RPMI8226 (cell line): Measurements from ENCODE around the gene OR2T2.
"Not testable (repeated sequence)": the region's sequence is repeated elsewhere in the genome, so short reads cannot be mapped to it uniquely, and the experiment has no call there.

Experiments
- DNase-seq: peaks from one replicate; pipeline ENCODE4 v3.0.0-alpha.2; 2015

OR2T2 gene

DNA sequence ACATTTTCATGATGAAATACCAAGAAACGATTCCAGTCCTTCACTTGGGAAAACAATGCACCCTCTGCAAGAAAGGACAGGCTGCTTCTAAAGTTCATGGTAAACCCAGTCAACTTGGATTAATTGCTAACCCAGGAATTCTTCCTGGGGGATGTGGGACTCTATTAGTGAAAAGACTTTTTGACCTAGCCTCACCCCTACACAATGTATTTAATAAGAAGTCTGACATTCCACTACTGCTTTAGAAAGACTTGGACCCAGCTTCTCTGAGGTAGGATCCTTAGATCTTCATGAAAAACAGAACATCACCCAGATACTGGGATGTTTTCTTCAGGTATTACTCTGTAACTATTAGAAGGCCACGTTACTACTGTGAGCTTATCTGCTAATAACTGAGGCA lies at the start of gene OR2T2:
OR2T2 (plus strand) TSS at position 239 of the 400 bp plus-strand sequence. CDS start 7,161 bp downstream, outside the sequence.
- DNase-seq = not testable (repeated sequence)

DNA sequence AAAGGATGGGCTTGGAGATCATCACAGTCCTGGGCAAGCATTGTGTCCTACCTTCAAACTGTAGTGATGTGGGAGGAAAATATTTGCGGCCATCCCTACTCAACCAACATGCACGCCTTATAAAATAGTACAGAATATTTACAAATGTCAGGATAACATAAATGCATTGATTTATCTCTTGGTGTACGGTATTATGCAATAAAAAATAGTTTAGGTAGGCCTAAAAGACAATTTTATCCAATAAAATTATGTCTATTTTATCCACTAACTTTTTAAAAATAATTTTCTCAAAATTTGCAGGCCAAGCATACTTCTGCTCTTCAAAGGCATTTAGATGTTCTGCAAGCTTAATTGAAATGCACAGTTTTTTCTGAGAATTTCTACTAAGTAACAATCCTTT lies 42.7 kb upstream of the OR2T2 start, which contains the start of gene OR2T1:
OR2T1 (plus strand) TSS at position 301 of the 400 bp plus-strand sequence. CDS start 3,100 bp downstream, outside the sequence.
- no peak for DNase-seq

- DNase-seq = peak; percentile 9
These were observed 41.4 kb upstream of the OR2T2 start for GRCh38 chr1:248404024-248404423.

DNA sequence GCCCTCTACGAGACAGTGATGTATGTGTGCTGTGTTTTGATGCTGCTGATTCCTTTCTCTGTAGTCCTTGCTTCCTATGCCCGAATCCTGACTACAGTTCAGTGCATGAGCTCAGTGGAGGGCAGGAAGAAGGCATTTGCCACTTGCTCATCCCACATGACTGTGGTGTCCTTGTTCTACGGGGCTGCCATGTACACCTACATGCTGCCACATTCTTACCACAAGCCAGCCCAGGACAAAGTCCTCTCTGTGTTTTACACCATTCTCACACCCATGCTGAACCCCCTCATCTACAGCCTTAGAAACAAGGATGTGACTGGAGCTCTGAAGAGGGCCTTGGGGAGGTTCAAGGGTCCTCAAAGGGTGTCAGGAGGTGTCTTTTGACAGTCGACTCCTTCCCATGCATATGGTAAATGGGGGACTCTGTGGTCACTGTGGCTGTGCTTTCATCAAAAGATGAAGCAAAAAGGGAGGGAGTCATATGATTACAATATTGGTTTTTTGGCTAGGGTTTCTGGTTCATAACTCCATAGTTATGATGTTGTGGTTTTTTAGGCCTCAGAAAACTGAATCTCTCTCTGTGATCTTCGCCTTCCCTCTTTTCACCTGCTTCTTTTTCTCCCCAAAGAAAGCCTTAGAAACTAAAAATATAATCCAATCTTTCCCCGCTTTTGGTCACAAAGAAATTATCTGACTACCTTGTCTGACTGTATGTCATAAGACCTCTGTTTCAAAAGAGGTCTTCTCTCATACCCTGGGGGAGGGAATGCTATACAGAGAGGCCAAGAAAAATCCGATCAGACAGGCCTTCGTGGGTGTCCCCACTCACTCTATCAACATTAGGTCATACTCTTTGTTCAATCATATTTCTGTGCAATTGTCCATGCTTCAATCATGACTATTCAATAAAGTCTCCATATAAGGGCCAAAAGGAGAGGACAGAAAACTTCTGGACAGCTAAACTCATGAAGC lies 38.4 kb upstream of the OR2T2 start:
- no peak for DNase-seq

- DNase-seq = no peak
These were observed 29.2 kb upstream of the OR2T2 start for GRCh38 chr1:248416226-248416625.

DNA sequence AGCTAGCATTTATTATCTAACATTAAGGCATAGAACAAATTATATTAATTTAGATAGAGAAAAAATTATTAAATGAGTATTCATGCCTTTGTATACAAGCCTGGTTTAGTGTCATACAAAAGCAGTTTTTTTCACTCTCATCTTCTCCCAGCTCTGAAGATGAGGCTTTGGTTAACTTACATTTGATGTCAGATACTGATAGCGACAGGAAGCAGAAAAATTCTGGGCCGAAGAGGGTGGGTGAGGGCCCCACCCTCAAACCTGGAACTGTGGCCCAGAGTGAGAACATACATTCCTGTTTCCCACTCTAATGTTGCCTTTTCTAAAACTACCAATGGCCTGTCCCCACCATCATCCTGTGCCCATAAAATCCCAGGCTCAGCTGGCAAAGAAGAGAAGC lies 27.6 kb upstream of the OR2T2 start:
- no peak for DNase-seq

DNA sequence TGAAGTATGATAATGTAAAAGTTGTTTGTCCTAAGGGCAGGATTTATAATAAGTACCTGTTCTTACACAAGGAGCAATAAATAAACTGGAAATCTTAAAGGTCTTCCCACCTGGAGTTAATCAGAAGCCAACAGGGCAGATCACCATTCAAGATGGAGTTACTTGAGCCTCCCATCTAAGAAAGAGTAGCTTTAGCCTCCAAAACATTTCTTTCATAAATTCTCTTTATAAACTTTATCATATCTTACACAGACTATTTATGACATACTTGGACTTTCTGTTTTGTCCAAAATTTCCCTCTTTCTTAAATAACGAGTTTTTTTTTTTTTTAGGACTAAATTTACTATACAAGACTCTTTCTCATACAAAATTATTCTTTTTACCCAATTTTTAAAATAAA lies 24.1 kb upstream of the OR2T2 start:
- DNase-seq = no peak

DNA sequence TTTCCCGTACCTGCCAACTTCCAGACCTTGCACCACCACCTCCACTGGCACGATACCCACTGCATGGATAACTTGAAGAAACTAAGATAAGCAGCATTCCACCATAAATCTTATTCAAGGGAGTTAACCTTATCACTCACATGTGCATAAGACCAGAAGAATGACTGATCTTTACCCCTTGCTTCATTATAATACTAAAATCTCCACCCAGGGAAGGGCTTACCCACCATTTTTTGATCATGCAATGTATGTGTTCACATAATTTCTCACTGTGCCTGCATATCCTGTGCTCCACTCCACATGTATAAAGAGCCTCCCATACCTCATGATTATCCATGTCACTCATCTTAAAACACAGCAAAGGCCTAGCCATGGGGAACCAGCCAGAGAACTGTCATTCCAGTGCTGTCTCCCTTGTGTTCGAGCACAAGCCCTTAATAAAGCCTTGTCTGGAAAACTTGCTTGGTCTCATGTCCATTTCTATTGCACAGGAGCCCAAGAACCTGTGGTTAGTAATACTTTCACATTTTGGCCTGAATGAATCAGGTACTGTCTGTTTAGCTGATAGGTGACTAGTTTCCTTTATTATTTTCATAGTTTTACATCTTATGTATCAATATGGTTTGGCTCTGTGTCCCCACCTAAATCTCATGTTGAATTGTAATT lies 17.8 kb upstream of the OR2T2 start:
- DNase-seq = not testable (repeated sequence)

GRCh38 chr1:248428192-248428533 lies 17.3 kb upstream of the OR2T2 start:
- DNase-seq = not testable (repeated sequence)

GRCh38 chr1:248431683-248432082 lies 13.8 kb upstream of the OR2T2 start:
- DNase-seq = not testable (repeated sequence)

DNA sequence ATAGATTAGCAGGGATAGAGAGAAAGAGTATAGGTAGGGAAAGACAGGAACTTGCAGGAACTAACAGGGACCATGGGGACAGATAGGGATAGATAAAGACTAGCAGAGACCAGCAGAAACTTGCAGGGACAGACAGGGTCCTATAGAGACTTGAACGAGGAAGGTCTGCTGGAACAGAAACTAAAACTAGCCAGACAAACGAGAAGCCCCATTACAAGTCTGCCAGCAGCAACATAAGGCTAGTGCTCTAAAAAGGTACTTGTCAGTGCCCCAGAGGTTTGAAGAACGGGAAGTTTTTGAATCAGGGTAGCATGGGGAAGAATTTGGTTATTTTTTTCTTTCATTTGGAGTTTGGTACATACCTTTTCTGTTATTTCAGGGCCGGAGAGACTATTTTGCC lies 13.2 kb upstream of the OR2T2 start:
- not testable (repeated sequence) for DNase-seq

GRCh38 chr1:248433811-248434415 lies 11.5 kb upstream of the OR2T2 start:
- not testable (repeated sequence) for DNase-seq

GRCh38 chr1:248434913-248435312 lies 10.5 kb upstream of the OR2T2 start:
- not testable (repeated sequence) for DNase-seq

DNA sequence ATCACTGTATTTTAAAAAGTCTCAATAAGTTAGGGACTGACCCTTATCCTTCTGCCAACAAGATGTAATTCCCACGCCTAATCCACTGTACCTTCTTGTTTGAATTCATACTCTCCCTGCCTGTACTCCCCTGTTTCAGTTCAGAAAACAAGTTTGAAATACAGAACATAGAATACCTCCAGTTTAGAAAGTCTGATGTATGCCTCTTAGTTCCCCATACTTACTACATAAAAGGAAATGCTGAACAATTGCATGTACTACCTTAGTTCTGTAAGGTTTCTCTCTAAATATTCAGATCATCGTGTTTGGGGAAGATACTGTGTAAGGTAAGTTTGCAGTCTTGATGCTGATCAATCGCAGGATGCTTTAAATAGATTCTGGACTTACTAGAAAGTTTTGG lies 9.1 kb upstream of the OR2T2 start:
- not testable (repeated sequence) for DNase-seq

DNA sequence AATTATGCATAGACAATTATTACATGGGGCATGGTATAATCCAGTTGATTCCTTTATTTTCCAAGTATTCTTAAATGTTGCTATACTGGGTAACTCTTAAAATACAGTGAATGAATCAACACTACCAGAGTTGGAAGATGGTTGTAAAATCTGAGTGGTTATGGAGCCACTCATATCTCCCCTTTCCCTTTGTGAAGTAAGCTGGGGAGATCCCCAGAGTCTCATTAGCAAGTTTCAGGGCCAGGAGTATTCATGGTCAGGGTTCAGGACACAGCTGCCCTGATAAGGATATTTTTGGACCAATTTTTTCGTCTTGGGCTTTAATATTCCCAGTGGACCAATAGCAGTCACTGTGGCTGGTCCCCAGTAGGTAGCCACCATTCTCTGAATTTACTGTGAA lies 6.8 kb upstream of the OR2T2 start:
- not testable (repeated sequence) for DNase-seq

DNA sequence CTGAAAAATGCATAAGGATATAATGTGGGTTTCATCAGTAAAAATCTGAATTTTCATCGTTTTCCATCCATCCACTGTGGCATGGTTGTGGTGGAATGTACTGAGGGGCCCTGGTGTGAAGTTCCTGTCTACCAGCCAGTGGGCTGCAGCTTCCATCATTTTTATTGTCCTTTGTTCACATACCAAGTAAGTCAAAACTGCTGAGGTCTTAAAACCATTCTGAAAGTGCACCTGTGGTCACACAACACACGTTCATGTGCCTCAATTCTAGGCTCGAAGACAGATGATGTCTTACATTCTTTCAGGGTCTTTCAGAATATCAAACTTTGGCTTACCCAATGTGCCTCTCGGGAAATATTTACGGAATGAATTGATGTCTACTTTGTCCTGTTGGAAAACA lies 6.2 kb upstream of the OR2T2 start:
- DNase-seq = not testable (repeated sequence)

- DNase-seq = not testable (repeated sequence)
These were observed 2.7 kb upstream of the OR2T2 start for GRCh38 chr1:248442500-248443277.

GRCh38 chr1:248444603-248445002 lies 834 bp upstream of the OR2T2 start:
- DNase-seq = not testable (repeated sequence)

GRCh38 chr1:248448409-248449074 lies 3.1 kb downstream of the OR2T2 start:
- not testable (repeated sequence) for DNase-seq

DNA sequence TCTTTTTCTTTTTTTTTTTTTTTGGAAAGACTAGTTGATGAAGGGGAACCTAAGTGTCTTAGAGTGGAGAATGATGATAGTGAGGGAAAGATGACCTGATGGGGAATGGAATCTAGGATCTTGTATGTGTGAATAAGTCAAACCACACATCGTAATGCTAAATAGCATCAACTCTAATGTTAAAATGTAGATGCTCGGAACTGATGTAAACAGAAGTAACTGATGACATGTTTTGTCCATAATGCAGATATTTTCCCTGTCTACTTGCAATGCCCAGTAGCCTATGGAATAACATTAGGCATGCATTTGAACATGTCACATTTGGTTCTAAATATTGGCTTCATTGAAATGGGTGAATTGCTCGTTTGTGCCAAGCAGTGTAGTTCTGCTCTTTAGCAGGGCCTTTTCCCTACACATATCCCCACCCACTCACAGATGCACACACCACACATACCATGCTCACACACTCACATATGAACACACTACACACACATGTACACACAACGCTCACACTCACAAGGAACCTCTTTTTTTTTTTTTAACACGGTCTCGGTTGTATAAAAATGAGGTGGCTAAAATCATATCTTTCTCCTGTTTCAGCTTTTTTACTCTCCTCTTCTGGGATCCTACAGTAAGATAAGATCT lies 4.5 kb downstream of the OR2T2 start:
- DNase-seq = not testable (repeated sequence)

GRCh38 chr1:248450466-248451145 lies 5.2 kb downstream of the OR2T2 start:
- DNase-seq = not testable (repeated sequence)
